HG02840 (cell line): ENCODE measurements around the gene PDE4C.

Source experiments
- ATAC-seq: cut with Tn5 transposase; IDR thresholded peaks from one replicate; pipeline ENCODE4 v1.9.1; 2021; ENCODE audit warnings: mild to moderate bottlenecking, moderate library complexity, moderate number of reproducible peaks; ENCODE audit not compliant: unreplicated experiment, low FRiP score

PDE4C gene

GRCh38 chr19:18203408-18203862 lies 22.8 kb downstream of the PDE4C start:
- peak; percentile 3 for ATAC-seq

GRCh38 chr19:18202778-18203407 lies 23.3 kb downstream of the PDE4C start:
- no peak for ATAC-seq

GRCh38 chr19:18202397-18202777 lies 23.9 kb downstream of the PDE4C start:
- no peak for ATAC-seq

- no peak for ATAC-seq
These were observed 27.9 kb downstream of the PDE4C start for GRCh38 chr19:18198374-18198773.

DNA sequence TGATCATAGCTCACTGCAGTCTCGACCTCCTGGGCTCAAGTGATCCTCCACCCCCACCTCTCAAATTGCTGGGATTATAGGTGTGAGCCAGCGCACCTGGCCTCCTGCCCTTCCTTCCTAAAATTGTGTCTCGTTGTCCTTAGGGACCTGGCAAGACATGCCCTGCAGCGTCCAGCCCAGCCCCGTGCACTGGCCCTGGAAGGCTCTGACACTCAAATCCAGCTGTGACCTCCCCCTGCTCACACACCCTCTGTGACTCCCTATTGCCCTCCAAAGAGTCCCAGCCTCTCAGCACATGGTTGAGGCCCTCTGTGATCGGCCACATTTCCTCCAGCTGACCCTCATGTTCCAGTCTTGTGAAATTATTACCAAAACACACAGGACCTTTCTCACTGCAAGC lies 28.3 kb downstream of the PDE4C start:
- ATAC-seq: no peak

GRCh38 chr19:18197306-18197705 lies 28.9 kb downstream of the PDE4C start:
- no peak for ATAC-seq

DNA sequence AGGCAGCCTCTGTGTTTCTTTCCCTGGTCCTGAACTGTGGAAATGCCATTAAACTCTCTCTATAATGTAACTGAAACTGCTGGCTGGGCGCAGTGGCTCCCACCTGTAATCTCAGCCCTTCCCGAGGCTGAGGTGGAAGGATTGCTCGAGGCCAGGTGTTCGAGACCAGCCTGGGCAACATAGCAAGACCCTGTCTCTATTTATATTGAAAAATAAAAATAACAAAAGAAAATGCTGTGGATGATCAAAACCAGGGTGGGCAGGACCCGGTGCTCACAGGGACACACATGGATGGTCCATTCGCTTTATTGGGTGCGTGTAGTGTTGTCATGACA lies 29.8 kb downstream of the PDE4C start:
- no peak for ATAC-seq

DNA sequence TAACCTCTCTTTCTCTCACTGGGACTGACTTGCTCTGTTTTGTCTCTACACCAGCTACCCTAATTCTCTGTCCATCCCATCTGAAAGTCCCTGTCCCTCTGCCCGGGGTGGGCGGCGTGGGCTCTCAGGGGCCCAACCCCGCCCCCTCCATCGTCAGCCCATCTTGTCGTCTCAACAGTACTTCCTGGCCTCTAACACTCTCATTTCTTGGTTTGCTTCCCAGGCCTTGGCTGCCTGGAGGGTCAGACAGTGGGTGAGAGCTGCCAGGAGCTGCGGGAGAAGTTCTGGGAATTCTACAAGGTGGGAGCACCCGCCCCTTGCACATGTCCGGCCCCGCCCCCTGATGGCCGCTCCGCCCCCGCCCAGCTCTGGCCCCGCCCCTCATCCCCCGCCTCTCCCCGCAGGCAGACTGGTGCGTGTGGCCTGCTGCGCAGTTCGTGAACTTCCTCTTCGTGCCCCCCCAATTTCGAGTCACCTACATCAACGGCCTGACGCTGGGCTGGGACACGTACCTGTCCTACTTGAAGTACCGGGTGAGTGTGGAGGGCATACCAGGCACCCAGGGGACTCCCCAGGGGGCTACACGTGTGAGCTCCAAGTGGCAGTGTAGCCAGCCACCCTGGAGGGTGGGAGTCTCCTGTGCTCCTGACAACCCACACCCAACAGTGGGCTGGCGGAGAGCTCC lies 31.5 kb downstream of the PDE4C start:
- no peak for ATAC-seq

- ATAC-seq: no peak
These were observed 32.1 kb downstream of the PDE4C start for GRCh38 chr19:18194181-18194530.

- peak; percentile 15 for ATAC-seq
These were observed 32.7 kb downstream of the PDE4C start for GRCh38 chr19:18193388-18194180.

DNA sequence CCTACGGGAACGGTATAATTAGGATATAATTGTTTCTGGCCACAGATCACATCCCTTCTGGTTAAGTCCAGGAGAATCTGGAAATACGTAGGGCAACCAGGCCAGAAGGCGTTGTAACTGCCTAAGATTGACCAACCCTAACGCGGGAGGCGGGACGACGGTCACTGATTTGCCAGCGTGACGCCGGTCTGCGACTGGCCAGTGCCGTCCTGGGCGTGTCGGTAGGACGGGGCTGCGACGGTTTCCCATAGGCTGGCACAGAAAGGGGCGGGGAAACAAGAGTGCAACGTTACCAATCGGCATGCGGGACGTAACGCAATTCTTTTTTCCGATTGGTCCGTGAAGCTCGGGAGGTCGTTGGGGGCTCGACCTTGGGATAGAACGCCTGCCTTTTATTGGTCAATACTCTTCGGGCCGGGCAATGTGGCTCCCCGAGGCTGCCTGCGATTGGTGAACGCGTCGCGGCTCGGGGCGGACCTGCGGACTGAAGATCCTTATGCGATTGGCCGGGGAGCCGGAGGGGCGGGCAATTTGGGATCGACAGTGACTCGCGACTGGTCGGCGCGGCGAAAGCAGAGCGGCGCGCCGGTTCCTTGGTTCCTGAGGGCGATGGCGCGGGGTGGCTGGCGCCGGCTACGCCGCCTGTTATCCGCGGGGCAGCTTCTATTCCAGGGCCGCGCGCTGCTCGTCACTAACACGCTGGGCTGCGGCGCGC lies 33.4 kb downstream of the PDE4C start, which contains the start of gene MPV17L2:
Gene MPV17L2, plus strand, starts transcription at position 546 of the 715 bp plus-strand sequence. Its CDS starts 64 bp downstream, at position 610.
- ATAC-seq: peak; percentile 92

DNA sequence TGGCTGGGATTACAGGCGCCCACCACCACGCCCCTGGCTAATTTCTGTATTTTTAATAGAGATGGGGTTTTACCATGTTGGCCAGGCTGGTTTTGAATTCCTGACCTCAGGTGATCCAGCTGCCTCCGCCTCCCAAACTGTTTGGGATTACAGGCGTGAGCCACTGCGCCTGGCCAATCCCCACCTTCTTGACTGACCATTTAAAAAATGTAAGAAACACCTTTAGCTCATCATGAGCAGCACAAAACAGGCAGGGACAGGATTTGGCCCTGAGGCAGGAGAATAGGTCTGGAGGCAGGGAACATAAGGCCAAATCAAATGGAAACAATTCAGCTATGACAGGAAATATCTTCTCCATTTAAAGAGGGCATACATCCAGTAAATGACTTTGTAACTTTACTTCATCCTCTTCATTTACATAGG lies 34.6 kb downstream of the PDE4C start:
- no peak for ATAC-seq

DNA sequence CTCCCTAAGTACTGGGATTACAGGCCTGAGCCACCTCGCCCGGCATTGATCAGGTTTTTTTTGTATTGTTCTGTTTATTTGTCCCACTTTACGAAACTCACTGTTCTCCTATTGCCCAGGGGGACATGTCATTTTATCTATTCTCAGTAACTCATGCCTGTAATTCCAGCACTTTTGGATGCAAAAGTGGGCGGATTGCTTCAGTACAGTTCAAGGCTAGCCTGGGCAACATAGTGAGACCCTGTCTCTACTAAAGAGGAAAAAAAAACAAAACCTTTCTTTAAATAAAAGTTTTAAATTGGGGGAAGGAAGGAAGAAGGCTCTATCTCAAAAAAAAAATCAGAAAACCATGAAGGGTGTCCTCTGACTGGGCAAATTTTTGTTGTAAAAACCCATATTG lies 36.0 kb downstream of the PDE4C start:
- no peak for ATAC-seq

DNA sequence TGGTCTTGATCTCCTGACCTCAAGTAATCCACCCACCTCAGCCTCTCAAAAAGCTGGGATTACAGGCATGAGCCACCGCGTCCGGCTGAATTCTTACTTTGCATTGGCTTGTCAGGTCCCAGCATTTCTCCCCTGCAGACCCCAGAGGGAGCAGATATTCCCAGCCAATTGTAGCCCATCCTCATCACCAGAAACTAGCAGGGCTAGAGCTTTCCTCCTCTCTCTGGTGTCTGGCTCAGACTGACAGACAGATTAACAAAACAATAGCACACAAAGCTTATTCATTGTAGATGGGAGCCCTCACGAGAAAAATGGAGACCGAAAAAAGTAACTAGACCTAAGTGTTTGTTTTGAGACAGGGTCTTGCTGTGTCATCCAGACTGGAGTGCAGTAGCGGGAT lies 40.7 kb downstream of the PDE4C start:
- no peak for ATAC-seq

DNA sequence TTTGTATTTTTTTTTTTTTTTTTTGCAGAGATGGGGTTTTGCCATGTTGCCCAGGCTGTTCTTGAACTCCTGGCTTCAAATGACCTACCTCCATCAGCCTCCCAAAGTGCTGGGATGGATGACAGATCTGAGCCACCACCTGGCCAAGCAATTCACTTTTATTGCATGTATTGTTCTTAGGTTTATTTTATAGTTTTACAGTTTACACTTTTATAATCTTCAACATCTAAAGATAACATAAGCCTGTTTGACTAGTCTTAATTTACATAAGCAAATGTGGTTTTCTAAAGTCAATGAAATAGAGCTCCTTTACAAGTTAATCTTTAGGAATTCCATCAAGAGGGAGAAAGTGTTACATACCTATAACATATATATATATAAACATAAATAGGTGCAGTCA lies 42.7 kb downstream of the PDE4C start:
- no peak for ATAC-seq

- ATAC-seq: no peak
These were observed 46.3 kb downstream of the PDE4C start for GRCh38 chr19:18179957-18180356.

GRCh38 chr19:18176367-18177310 lies 49.6 kb downstream of the PDE4C start:
- no peak for ATAC-seq

DNA sequence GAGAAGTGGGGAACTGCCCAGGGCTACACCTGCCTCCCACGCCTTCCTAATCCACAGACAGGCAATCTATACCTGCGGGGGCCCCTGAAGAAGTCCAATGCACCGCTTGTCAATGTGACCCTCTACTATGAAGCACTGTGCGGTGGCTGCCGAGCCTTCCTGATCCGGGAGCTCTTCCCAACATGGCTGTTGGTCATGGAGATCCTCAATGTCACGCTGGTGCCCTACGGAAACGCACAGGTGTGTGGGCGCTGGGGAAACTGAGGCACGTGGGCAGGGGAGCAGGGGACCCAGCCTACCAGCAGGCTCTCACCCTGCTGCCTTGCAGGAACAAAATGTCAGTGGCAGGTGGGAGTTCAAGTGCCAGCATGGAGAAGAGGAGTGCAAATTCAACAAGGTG lies 51.3 kb downstream of the PDE4C start:
- no peak for ATAC-seq
